CD4-positive, alpha-beta memory T cell (primary cell): ENCODE data around the gene PRDM16. TPM values are rescaled to one million over a fixed set of nuclear protein-coding genes. Genes with fewer than 3 reads are reported as not detected.
A peak's percentile ranks its signal among the peaks of the same experiment; 100 is the strongest.

Experiments
- CTCF ChIA-PET: fragments of 350-600 bp; sonication (Branson Sonifier 250); formaldehyde crosslinking; loops from one replicate; lab custom pipeline; 2021; ENCODE audit warnings: inconsistent platforms; ENCODE audit not compliant: partially characterized antibody; lab: Charles Lee
- POLR2A ChIA-PET: fragments of 350-600 bp; sonication (Branson Sonifier 250); formaldehyde crosslinking; loops from one replicate; lab custom pipeline; 2021; ENCODE audit not compliant: partially characterized antibody; lab: Charles Lee
- DNase-seq, 5 donors: peaks; one replicate each; pipeline versions ENCODE4 v3.0.0 to v3.0.0-alpha.2; 2020 to 2022; ENCODE audit warnings: mixed read lengths in 1 of 5
- H3K27ac ChIP-seq: one replicate; pipeline ENCODE4 v1.7.0; 2013; ENCODE audit warnings: low read depth, low read length
- H3K27me3 ChIP-seq: 2 replicates; pipeline ENCODE4 v1.7.0; 2013; ENCODE audit warnings: mild to moderate bottlenecking, low read length, moderate library complexity; ENCODE audit not compliant: insufficient read depth
- H3K36me3 ChIP-seq: 2 replicates; pipeline ENCODE4 v1.7.0; 2013; ENCODE audit warnings: mild to moderate bottlenecking, low read length, moderate library complexity; ENCODE audit not compliant: insufficient read depth
- H3K4me1 ChIP-seq: 2 replicates; pipeline ENCODE4 v1.7.0; 2013; ENCODE audit warnings: mild to moderate bottlenecking, low read length, moderate library complexity; ENCODE audit not compliant: insufficient read depth
- H3K4me3 ChIP-seq, 2 donors: one replicate each; pipeline ENCODE4 v1.7.0; 2013; ENCODE audit warnings: low read length in 2 of 2, mild to moderate bottlenecking in 1 of 2
- H3K9me3 ChIP-seq, 2 donors: one replicate each; pipeline ENCODE4 v1.7.0; 2013; ENCODE audit warnings: low read length in 2 of 2, control low read depth in 1 of 2; ENCODE audit not compliant: control insufficient read depth in 1 of 2
- H3K27ac Mint-ChIP-seq, 7 donors: one replicate each; pipeline ENCODE4 v1.8.0; 2020 to 2021; ENCODE audit warnings: mixed read lengths in 7 of 7, mild to moderate bottlenecking in 6 of 7, inconsistent platforms in 3 of 7, moderate library complexity in 3 of 7
- H3K27me3 Mint-ChIP-seq, 2 donors: one replicate each; pipeline ENCODE4 v1.8.0; 2020 to 2021; ENCODE audit warnings: mixed read lengths in 2 of 2
- H3K36me3 Mint-ChIP-seq, 2 donors: one replicate each; pipeline ENCODE4 v1.8.0; 2020 to 2021; ENCODE audit warnings: mixed read lengths in 2 of 2, inconsistent platforms in 1 of 2, mild to moderate bottlenecking in 1 of 2
- H3K4me1 Mint-ChIP-seq, 4 donors: one replicate each; pipeline ENCODE4 v1.8.0; 2020 to 2021; ENCODE audit warnings: mixed read lengths in 4 of 4, mild to moderate bottlenecking in 1 of 4
- H3K4me3 Mint-ChIP-seq, 8 donors: one replicate each; pipeline ENCODE4 v1.8.0; 2020 to 2021; ENCODE audit warnings: mixed read lengths in 8 of 8, mild to moderate bottlenecking in 7 of 8, moderate library complexity in 6 of 8, inconsistent platforms in 3 of 8
- H3K9me3 Mint-ChIP-seq, 8 donors: one replicate each; pipeline ENCODE4 v1.8.0; 2020 to 2021; ENCODE audit warnings: mixed read lengths in 8 of 8, mild to moderate bottlenecking in 5 of 8, inconsistent platforms in 3 of 8, moderate library complexity in 1 of 8
- intact Hi-C: fragments of 100-400 bp; cut with micrococcal nuclease; formaldehyde crosslinking; loops from one replicate; pipeline ENCODE4 v1.15.1; 2023
- polyA plus RNA-seq, 2 donors: library from polyadenylated mRNA; unstranded; fragments of 300-500 nt; fragmentation: Illumina TruSeq; gene quantifications; one replicate each; pipeline ENCODE4 v1.2.3, GENCODE V29; 2021
- total RNA-seq, 2 experiments: library from RNA; stranded (reverse); gene quantifications; one replicate each; pipeline ENCODE4 v1.2.3, GENCODE V29; 2021

Gene PRDM16
- total and polyA plus RNA-seq, 4 experiments from 2014 or later = not detected

- Histone ChIP-seq H3K27me3 (no peaks in the 10 kb centered on the region), H3K4me3 (no peak overlapping the region), H3K27ac (no peak overlapping the region), H3K4me1 (no peaks in the 10 kb centered on the region), H3K9me3 (no peaks in the 10 kb centered on the region), H3K36me3 (no peaks in the 10 kb centered on the region)
- no peak for DNase-seq
- H3K36me3 Mint-ChIP-seq = no peaks in the 10 kb centered on the region
- H3K4me3 Mint-ChIP-seq = no peak overlapping the region
- H3K9me3 Mint-ChIP-seq = peaks cover 0 to 4% (median 1%) of the 10 kb centered on the region in 8 donors
- ChIA-PET CTCF (no interaction called here), POLR2A (no interaction called here)
- no peak overlapping the region for H3K27ac Mint-ChIP-seq
- H3K27me3 Mint-ChIP-seq = peaks cover 0 to 4% of the 10 kb centered on the region in 2 donors
- intact Hi-C loops = no loop called here
- H3K4me1 Mint-ChIP-seq = peaks cover 3 to 14% (median 4%) of the 10 kb centered on the region in 4 donors
Observed at GRCh38 chr1:3321559-3322449, 252.8 kb downstream of the PRDM16 start.

- POLR2A ChIA-PET = no interaction called here
- H3K27ac ChIP-seq = no peak overlapping the region
- H3K4me3 ChIP-seq = no peak overlapping the region
- CTCF ChIA-PET = no interaction called here
- H3K9me3 ChIP-seq = no peaks in the 10 kb centered on the region
- H3K36me3 ChIP-seq = no peaks in the 10 kb centered on the region
- intact Hi-C loops = no loop called here
- Mint-ChIP-seq H3K27ac (no peak overlapping the region), H3K4me1 (peaks cover 0 to 10% (median 3%) of the 10 kb centered on the region in 4 donors), H3K36me3 (no peaks in the 10 kb centered on the region), H3K9me3 (peaks cover 0 to 3% (median 0%) of the 10 kb centered on the region in 8 donors), H3K27me3 (peaks cover 0 to 4% of the 10 kb centered on the region in 2 donors), H3K4me3 (no peak overlapping the region)
- no peaks in the 10 kb centered on the region for H3K27me3 ChIP-seq
- no peaks in the 10 kb centered on the region for H3K4me1 ChIP-seq
- no peak for DNase-seq
Observed at GRCh38 chr1:3322450-3323020, 253.5 kb downstream of the PRDM16 start.

GRCh38 chr1:3323021-3323795, 254.2 kb downstream of the PRDM16 start:
- Histone ChIP-seq H3K4me3 (no peak overlapping the region), H3K27me3 (no peaks in the 10 kb centered on the region), H3K36me3 (no peaks in the 10 kb centered on the region), H3K4me1 (no peaks in the 10 kb centered on the region), H3K9me3 (no peaks in the 10 kb centered on the region), H3K27ac (no peak overlapping the region)
- Mint-ChIP-seq H3K4me3 (no peak overlapping the region), H3K36me3 (no peaks in the 10 kb centered on the region), H3K4me1 (peaks cover 0 to 8% (median 3%) of the 10 kb centered on the region in 4 donors), H3K9me3 (peaks cover 0 to 2% (median 0%) of the 10 kb centered on the region in 8 donors), H3K27ac (peak overlapping the region in 1 of 7 donors; percentile 61), H3K27me3 (peaks cover 0 to 4% of the 10 kb centered on the region in 2 donors)
- no peak for DNase-seq
- ChIA-PET POLR2A (no interaction called here), CTCF (no interaction called here)
- intact Hi-C loops = no loop called here

- no peak overlapping the region for H3K4me3 Mint-ChIP-seq
- no peaks in the 10 kb centered on the region for H3K9me3 Mint-ChIP-seq
- peaks cover 0 to 4% (median 3%) of the 10 kb centered on the region in 4 donors for H3K4me1 Mint-ChIP-seq
- Histone ChIP-seq H3K27ac (no peak overlapping the region), H3K36me3 (no peaks in the 10 kb centered on the region), H3K4me1 (no peaks in the 10 kb centered on the region), H3K9me3 (no peaks in the 10 kb centered on the region), H3K27me3 (no peaks in the 10 kb centered on the region), H3K4me3 (no peak overlapping the region)
- H3K27ac Mint-ChIP-seq = no peak overlapping the region
- H3K36me3 Mint-ChIP-seq = no peaks in the 10 kb centered on the region
- intact Hi-C loops = no loop called here
- DNase-seq = no peak
- ChIA-PET POLR2A (no interaction called here), CTCF (no interaction called here)
- H3K27me3 Mint-ChIP-seq = peaks cover 0 to 4% of the 10 kb centered on the region in 2 donors
Observed at GRCh38 chr1:3323796-3324703, 255.0 kb downstream of the PRDM16 start.

GRCh38 chr1:3324704-3325535, 255.9 kb downstream of the PRDM16 start:
- Mint-ChIP-seq H3K4me1 (peaks cover 0 to 4% (median 3%) of the 10 kb centered on the region in 4 donors), H3K9me3 (no peaks in the 10 kb centered on the region), H3K27ac (no peak overlapping the region), H3K27me3 (peaks cover 0 to 4% of the 10 kb centered on the region in 2 donors), H3K36me3 (no peaks in the 10 kb centered on the region), H3K4me3 (no peak overlapping the region)
- no peaks in the 10 kb centered on the region for H3K9me3 ChIP-seq
- H3K4me3 ChIP-seq = no peak overlapping the region
- intact Hi-C loops = no loop called here
- ChIA-PET CTCF (no interaction called here), POLR2A (no interaction called here)
- DNase-seq = no peak
- no peaks in the 10 kb centered on the region for H3K4me1 ChIP-seq
- H3K27me3 ChIP-seq = no peaks in the 10 kb centered on the region
- H3K27ac ChIP-seq = no peak overlapping the region
- H3K36me3 ChIP-seq = no peaks in the 10 kb centered on the region

GRCh38 chr1:3326516-3327388, 257.7 kb downstream of the PRDM16 start:
- no peak overlapping the region for H3K4me3 Mint-ChIP-seq
- H3K27ac Mint-ChIP-seq = peak overlapping the region in 1 of 7 donors; percentile 52
- CTCF ChIA-PET = no interaction called here

More at GRCh38 chr1:3326516-3327388, 257.7 kb downstream of the PRDM16 start:
- POLR2A ChIA-PET = no interaction called here
- Histone ChIP-seq H3K9me3 (no peaks in the 10 kb centered on the region), H3K27me3 (no peaks in the 10 kb centered on the region), H3K27ac (no peak overlapping the region), H3K4me1 (no peaks in the 10 kb centered on the region), H3K4me3 (no peak overlapping the region), H3K36me3 (no peaks in the 10 kb centered on the region)
- Mint-ChIP-seq H3K36me3 (no peaks in the 10 kb centered on the region), H3K9me3 (no peaks in the 10 kb centered on the region), H3K27me3 (peaks cover 0 to 4% of the 10 kb centered on the region in 2 donors), H3K4me1 (no peaks in the 10 kb centered on the region)
- no peak for DNase-seq
- intact Hi-C loops = no loop called here
